HG03469 (cell line): ENCODE measurements around the gene MYO18A.
"Not testable (repeated sequence)": the region's sequence is repeated elsewhere in the genome, so short reads cannot be mapped to it uniquely, and the experiment has no call there.

Source experiments
- ATAC-seq: cut with Tn5 transposase; IDR thresholded peaks from one replicate; pipeline ENCODE4 v1.9.1; 2021; ENCODE audit warnings: mild to moderate bottlenecking, moderate library complexity, moderate number of reproducible peaks; ENCODE audit not compliant: unreplicated experiment

MYO18A gene

DNA sequence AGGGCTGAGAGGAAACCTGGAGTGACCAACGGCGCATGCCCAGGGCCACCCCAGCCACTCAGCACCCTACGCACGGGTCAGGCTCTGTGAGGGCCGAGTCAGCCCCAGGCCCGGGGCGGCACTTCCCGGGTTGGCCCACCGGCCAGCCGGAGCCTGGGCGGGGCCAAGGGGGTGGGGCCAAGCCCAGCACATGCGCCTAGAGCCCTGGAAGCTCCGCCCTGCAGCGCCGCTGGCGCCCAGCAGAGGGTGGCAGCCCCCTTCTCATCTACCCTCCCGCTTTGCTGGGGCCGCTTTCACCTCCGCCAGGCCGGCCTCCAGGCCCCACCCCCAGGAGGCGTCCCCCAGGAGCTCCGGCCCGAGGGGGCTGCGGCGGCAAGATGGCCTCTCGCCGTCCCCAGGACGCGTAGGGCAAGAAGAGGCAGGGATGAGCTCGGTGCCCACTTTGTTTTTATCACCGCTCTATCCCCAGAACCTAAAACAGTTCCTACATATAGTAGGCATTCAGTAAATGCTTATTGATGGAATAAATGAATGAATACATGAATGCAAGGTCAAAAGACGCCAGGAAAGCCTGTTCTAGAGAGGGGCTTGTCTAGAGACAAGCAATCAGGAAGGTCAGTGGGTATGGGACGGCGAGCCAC lies 31.3 kb downstream of the MYO18A start:
- ATAC-seq: peak; percentile 78

DNA sequence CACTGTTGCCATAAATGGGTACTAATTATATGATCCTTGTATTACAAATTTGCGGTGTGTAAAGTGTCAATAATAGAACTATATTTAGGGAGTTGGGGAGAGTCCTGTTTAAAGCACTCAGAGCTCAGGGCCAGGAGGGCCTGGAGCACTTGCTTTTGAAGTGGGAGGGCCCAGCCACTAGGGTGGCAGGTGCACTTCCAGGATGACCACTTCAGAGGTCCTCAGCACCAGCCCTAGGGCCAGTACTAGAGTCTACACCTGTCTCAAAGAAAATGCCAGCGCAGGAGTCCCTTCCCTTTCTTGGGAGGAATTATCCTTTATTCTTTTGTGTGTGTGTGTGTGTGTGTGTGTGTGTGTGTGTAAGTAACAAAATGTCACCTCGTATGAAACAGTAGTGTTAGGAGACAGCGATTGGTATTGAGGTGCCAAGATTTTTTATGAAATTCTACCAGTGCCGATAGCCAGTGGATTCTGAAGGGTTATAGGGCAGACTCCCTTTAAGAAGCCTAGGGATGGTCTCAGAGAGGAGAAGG lies 31.9 kb downstream of the MYO18A start:
- ATAC-seq: no peak

DNA sequence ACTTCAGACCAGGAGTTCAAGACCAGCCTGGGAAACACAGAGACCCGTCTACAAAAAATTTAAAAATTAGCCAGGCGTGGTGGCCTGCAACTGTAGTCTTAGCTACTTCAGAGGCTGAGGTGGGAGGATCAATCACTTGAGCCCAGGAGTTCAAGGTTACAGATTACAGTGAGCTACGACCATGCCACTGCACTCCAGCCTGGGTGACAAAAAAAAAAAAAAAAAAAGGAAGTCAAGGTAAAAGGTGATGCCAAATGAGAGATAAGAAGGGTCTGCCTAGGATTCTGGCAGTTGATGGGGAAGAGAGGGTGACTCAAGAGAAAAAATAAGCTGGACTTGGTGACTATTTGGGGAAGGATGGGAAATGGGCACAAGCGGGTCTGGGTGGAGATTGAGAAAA lies 32.5 kb downstream of the MYO18A start:
- ATAC-seq: no peak

DNA sequence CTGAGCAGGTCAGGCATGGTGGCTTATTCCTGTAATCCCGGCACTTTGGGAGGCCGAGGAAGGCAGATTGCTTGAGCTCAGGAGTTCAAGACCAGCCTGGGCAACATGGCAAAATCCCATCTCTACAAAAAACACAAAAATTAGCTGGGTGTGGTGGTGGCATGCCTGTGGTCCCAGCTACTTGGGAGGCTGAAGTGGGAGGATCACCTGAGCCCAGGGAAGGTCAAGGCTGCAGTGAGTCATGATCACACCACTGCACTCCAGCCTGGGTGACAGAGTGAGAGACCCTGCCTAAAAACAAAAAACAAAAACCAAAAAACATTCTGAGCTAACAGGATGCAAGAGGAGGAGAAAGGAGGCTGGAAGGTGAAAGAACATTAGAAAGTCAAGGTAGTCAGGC lies 33.0 kb downstream of the MYO18A start:
- ATAC-seq: not testable (repeated sequence)

DNA sequence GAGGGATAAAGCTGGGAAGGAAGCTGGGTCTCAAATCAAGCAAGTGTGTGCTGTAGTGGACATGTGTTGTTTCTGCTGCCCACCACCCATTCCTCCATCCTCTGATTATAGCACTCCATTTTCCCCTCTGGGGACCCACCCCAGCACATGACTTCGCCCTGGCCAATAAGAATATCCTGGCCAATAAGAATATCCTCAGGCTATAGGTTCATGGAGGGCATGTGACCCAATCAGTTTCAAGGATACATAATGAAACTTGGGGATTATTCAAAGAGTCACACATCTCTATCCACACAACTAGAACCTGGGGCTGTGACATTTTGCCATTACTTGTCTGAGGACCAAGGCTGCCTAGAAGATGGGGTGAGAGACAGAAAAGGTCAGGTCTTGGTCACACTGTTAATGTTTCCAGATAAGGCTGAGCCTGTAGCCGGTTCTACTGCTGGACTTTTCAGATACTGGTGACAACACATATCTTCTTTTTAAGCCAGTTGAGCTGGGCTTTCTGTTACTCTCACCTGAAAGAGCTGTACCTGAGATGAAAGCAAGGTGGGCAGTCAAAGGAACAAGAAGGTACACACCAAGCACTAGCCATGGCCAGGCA lies 33.7 kb downstream of the MYO18A start:
- no peak for ATAC-seq

DNA sequence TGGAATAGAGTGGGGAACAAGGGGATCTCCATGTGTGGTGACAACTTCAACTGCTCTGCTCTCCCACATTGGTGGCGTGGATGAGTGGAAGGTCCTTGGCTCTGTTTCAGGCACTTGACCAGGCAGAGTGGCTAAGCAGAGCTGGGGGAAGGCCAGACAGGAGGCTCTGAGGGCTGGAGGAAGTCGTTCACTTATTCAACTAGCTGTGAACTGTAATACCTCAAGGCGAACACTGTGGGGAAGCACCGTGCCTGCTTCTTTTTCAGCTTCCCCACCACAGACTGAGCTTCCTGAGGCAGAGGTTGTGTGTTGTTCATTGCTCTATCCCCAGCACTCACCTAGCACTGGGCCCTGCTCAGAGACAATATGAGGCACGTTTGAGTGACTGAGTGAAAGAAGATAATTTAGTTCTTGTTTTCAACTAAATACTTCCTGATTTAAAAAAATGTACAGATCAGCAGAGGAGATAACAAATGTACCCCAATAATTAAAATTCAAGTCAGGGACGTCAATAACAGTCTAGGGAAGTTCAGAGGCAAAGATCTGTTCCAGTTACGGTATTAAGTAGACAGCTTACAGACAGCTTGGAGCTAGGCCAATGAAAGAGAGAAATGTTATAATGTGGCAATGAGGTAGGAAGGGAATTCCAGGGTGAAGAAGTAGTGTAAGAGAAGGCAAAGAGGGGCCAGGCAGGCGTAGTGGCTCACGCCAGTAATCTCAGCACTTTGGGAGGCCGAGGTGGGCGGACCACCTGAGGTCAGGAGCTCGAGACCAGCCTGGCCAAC lies 34.7 kb downstream of the MYO18A start:
- no peak for ATAC-seq

DNA sequence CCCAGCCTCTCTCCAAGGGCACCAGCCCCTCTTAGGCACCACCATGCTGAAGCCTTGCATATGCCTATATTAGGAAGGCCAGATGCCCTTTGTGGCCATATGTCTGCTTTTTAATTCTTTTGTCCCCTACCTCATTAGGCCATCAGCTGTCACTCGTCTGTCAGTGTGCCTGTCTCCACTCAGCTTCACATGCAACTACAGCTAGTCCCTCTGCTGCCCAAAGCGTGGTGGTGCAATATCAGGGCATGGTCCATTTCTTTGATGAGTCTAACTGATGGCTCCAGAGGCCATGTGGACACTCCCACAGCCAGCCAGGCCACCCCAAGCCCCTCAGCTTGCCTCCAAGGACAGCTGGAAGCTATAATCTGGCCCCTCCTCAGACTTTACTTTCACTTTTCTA lies 36.3 kb downstream of the MYO18A start:
- no peak for ATAC-seq

DNA sequence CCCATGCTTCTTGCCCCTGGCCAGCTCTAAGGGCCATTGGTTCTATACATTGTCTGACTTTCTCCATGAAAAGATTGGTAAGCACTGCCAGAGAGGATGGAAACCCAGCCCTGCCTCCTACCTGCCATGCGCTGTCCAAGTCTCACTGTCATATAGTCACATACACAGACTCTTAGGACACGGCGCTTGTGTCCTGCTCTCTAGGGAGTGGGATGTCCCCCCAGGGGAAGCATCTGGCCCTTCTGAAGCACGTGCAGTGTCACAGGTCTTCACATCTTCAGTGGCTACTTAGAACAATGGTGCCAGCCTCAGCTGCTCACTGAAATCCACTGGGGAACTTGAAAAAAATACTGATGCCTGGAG lies 38.7 kb downstream of the MYO18A start:
- no peak for ATAC-seq

DNA sequence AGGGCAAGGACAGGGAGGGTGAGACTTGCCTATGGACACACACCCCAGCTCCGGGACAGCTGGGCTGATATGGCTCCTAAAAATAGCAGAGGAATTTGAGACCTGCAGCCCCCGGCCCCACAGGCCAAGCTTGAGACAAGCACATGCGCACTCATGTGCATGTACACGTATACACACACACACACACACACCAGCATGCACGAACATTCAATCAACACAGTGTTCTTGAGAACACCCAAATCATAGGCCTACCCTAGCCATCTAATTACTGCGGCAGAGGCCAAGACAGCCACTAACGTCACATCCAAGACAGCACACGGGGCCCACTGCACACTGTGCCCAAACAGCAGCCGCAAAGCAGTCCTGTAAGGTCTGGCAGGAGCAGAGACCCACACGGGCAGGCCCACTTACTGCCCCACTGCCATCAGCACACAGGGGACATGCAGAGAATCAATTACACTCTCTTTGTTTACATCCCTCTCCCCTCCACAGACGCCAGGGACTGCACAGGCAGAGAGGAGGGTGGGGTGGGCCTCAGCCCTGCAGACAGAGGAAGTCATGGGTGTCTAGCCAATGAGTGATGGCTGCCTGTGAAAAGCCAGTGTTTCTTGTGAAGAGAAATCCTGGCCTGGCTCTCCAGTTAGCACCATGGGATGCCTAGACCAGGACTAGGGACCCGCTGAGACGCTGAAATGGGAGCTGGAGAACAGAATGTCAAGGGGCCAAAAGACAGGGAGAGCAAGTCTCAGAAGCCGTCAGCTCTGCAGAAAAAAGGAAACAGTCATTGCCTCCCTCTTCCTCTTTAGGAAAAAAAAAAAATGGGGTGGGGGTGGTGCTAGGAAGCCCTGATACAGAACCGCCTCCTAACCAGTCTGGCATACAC lies 39.3 kb downstream of the MYO18A start:
- no peak for ATAC-seq

DNA sequence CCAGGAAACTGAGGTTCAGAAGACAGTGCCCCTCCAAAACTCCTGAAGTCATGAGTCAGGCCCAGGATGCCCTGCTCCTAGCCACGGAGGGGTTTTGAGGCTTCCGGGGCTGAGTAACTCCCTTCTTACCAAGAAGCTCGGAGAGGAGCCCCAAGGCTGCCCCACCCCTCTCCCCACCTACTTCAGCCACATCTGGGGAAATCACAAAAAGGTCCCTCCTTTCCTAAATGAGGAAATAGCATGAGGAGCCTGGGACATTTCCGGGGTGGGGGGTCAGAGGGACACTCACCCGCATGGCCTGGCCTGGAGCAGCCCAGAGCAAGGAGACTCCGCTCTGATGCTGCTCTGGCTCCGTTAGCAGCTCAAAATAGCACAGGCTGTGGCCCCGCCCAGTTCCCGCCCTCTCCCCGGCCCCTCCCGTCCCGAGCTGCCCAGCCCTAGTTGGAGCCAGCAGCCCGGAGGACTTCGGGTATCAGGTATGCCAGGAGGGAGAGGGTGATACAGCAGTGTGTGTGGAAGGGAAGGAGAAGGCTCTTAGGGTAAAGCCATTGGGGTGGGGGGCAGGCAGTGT lies 40.1 kb downstream of the MYO18A start:
- ATAC-seq: no peak

DNA sequence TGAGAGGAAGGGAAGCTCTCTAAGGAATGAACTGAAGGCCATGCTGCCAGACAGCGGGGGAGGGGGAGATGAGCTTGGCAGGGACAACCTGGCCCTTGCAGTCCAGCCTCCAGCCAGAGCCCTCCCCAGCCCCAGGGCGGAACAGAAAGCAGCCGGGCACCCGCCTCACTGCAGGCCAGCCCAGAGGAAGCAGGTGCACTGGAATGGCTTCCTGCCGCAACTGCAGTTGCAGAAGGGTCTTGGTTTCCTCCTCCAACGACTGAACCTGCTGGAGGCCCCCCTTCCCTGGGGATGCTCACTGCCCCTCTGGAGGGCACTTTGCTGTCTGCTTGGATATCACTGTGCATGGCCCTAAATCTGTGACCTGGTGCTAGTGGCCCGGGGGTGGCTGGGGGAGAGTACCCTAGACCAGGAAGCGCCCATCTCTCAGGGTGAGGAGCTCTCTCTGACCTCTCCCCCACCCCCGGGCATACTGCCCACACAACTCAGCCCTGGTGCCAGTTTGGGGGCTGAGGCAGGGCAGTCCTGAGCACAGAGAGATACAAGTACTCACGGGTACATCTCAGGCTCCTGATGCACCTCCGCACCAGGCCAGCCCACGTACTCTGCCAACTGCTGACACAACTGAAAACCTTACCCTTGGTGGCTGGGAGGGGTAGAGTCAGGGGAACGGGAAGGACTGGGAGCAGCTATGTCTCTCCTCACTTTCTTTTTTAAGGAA lies 41.1 kb downstream of the MYO18A start:
- ATAC-seq: no peak

DNA sequence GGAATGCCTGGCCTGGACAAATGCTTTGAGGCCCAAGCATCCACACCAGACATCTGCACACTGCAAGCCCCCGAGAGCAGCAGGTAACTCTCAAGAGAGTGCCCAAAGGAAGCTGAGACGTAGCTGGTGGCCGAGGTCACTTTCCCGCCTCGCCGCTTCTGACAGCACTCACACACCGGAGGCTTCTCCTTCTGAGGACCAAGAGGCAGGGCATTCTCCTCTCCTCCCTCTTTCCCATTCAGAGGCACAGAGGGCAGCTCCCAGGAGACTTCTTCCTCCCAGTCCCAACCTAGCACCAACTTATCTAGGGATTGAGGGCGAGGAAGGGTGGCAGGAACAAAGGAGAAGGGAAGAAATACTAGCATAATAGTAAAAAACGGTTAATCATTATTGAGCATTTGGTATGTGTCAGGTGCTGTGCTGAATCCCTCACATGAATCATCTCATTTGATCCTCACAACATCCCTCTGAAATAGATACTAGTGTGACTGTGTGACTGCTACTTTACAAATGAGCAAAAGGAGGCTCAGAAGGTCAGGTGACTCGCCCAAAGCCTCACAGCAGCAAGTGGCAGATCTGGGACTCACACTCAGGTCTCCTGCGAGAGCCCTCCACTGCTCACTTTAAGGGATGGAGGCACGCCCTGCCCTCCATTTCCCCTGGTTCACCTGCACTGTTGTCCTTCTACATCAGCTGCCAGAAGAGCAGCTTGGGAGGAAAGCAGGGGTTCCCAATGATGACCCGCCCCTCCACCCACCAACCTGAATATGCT lies 41.8 kb downstream of the MYO18A start:
- no peak for ATAC-seq

DNA sequence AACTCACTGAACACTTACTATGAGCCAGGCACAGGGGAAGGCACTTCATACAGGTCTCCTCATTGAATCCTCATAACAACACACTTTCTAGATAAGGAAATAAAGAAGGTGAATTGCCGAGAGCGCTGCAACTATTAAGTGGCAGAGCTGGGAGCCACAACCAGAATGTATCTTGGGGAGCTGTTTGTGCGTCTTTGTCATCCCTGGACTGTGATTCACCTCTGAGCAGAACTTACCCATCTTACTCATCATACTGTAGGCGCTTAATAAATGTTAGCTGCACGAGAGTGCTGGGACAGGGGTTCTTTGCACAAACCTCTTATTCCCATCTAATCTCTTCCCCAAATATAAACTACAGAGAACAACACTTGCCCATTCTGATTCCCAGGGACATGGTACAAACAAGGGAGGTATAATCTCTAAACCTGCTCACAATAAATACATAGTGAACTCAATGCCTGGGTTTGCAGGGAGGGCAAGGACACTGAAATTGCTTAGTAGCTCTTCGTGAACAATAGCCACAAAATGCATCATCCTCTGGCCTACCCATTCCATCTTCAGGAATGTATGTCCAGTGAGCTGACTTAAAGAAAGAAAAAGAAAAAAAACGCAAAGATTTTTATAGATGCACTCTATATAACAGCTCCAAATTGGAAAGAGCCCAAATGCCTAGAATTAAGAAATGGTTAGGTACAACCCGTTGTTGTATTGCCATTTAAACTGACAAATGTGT lies 43.0 kb downstream of the MYO18A start:
- no peak for ATAC-seq

DNA sequence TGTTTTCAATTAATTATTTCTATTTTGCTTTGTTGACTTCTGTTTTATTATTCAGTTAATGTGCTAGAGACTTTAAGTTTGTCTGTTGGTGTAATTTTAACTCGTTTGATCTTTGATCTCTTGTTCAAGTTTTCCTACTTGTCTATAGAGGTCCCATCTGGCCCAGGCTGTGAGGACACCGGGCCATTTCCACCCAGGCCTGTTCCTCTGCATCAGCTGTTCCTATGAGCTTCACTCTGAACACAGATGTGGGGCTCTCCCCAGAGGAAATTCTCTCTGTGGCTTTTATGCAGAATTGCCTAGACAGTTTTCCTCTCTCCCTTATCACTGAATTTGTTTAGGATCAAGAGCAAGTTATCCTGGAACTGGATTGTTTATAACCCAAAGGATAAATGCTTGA lies 44.7 kb downstream of the MYO18A start:
- ATAC-seq: no peak

DNA sequence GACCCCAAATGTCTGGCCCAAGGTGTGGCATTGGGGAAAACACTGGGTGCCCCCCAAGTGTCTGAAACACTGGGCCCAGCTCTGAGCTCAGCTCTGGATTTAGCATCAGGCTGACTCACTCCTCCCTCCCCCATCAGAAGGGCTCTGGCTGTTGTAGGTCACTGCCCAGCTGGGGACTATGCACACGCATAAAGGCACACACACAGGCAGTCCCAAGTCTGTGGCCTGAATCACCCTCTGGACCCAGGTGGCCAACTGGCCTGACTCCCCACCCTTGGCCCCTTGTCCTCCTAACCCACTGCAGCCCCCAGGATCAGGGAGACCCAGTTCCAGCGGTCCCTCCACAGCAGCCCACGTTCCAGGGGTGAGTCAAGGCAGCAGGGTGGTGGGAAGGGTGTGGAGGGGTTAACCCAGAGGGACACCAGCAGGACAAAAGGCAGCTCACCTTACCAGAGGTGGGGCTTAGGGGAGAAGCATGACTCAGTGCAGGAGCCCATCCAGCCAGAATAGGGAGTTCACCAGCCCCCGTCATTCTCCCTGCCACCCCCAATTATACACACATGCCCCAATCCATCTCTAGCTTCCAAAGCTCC lies 47.0 kb downstream of the MYO18A start:
- ATAC-seq: no peak

DNA sequence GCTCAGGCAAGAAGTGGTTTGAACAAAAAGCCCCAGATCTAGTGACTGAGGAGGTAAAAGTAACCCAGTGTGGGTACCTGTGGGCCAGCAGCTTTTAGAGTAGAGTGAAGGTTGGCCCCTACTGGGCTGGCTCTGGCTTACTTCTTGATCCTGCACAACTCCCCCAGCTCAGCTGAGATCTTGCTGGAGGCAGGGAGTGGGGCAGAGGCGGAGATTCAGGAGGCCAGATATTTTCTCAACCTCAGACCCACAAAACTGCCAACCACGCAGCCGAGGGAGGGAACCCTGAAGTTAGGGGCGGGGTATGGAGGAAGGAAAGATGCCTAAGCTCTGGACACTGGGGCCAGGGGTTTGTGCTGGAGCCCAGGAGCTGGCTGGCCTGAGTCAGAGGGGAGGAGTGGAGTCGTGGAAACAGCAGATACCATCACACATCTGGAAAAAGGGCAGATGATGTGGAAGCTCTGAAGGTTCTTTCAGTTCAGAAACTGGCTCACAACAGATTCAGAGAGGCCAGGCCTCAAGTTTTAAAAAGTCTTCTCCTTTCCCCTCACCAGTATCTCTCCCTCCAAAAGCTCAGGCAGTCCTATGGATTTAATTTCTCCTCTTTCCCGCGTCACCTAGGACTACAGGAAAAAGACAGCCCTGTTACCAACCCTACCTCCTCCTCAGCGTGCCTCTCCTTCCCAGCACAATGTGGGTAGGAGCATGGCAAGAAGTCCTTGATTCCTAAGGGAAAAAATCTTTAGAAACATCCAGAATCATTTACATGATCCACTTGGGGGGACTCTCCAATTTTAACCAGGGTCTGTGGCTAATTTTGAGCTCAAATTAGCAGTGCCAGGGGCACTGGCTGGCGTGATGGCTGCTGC lies 48.1 kb downstream of the MYO18A start:
- ATAC-seq: no peak

DNA sequence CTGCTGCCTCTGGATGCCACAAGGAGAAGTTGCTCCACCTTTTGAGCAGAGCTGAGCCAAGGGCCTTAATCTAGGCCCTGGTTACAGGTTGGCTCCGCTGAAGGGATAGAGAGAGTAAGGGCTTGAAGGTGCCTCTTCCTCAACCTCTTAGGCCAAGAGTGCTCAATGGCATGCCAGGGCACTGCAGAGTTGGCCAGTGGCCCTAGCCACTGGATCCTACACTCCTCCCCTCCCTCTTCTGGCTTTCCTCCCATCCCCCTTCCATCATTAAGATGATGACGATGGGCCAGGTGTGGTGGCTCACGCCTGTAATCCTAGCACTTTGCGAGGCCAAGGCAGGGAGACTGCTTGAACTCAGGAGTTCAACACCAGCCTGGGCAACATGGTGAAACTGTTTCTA lies 50.5 kb downstream of the MYO18A start:
- no peak for ATAC-seq
